Measurements from ENCODE around the gene PELI2.

Gene PELI2

DNA sequence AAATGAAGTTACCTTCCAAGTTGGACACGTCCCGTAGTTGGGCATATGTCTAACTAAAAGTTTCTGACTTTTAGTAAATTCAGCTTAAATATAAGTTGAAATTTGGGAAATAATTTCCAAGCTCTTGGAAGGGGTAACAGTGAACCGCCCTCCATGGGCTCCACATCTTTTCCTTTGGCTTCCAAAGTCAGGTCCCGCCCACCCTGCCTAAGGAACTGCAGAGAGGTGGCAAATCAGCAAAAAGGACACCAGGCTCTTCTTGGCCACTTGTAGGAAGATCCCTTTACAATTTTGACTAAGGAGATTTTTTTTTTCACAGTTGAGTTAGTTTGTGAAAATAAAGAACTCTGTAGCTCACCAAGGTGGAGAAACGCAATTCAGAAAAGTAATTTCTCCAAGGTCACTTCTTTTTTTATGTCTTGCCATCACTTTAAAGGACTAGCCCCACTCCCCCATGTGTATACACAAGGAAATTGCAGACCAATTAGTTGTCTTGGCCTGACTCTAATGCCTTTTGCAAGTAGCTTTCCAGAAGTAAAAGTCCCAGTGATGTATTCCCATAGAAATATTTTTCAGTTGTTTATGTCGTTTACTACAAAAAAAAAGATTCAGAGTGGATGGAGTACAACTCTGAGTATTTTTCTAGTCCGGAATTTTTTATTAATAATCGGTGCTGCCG is 181.2 kb downstream of the PELI2 start:
- DNase-seq (ENCODE audit: low read depth in 2 of 2): no peak

- peak; percentile 43 to 56 for DNase-seq (ENCODE audit: low read depth in 2 of 2)
Observed at GRCh38 chr14:56300495-56300894, 182.3 kb downstream of the PELI2 start.

DNA sequence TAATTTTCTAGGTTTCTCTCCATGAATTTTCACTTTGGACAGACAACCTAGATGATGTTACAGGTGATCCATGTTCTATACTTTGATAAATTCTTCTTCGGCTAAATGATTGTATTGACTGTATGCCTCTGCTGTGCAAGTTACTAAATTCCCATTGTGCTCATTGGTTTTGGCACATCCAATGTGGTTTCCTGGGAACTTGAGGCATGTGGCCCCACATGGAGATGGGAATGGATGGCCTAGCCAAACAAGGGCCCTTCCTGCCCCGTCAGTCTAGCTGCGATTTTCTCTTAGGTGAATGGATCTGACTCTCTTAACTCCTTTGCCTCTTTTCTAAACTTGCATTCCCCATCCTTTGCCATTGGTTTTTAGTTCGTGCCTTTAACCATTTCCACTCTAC is 186.2 kb downstream of the PELI2 start:
- no peak for DNase-seq (ENCODE audit: low read depth in 2 of 2)

DNA sequence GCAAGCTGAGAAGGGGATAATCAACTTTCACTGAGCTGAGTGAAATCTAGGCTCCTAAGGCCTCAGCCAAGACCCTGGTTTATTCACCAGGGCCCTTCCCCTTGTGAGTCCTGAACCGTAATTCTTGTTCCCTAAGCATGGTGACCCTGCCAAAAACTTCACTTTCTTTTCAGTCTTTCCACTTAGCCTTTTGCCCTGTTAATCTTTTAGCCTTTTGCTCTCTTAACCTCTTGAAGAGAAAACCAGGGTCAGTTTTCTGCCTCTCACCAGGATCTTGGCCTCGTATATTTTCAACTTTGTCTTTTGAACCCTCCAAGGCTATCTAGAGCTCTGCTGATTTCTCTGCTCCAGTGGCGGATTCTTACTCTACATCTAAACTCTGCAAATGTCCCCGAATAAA is 191.0 kb downstream of the PELI2 start:
- no peak for DNase-seq (ENCODE audit: low read depth in 2 of 2)

- no peak for DNase-seq (ENCODE audit: low read depth in 2 of 2)
Observed at GRCh38 chr14:56310643-56311042, 192.4 kb downstream of the PELI2 start.

GRCh38 chr14:56313789-56314188 is 195.6 kb downstream of the PELI2 start:
- DNase-seq (ENCODE audit: low read depth in 2 of 2): no peak

GRCh38 chr14:56318393-56319115 is 200.3 kb downstream of the PELI2 start:
- DNase-seq (ENCODE audit: low read depth in 2 of 2): no peak

DNA sequence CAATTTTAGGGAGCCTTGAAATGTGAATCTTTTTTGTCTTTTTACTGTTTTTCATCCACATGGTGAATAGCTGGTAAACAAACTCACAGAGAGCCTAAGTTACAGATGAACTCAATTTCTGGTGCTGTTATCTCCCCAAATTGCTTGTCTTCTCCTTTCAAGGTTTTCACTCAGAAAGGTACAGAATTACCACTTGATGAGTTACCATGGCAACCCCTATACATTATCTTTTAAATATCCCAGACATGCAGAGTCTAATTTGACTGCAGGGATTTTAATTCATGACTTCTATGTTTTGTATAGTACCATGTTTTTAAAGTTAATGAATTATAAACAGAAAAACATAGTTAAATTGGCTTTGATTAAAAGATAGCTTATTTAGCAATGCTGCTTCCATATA is 203.7 kb downstream of the PELI2 start:
- DNase-seq (ENCODE audit: low read depth in 2 of 2): no peak

GRCh38 chr14:56322531-56322930 is 204.3 kb downstream of the PELI2 start:
- no peak for DNase-seq (ENCODE audit: low read depth in 2 of 2)

GRCh38 chr14:56324454-56324853 is 206.2 kb downstream of the PELI2 start:
- no peak for DNase-seq (ENCODE audit: low read depth in 2 of 2)

- DNase-seq (ENCODE audit: low read depth in 2 of 2): peak; percentile 66 to 77
Observed at GRCh38 chr14:56324856-56325699, 206.9 kb downstream of the PELI2 start.

DNA sequence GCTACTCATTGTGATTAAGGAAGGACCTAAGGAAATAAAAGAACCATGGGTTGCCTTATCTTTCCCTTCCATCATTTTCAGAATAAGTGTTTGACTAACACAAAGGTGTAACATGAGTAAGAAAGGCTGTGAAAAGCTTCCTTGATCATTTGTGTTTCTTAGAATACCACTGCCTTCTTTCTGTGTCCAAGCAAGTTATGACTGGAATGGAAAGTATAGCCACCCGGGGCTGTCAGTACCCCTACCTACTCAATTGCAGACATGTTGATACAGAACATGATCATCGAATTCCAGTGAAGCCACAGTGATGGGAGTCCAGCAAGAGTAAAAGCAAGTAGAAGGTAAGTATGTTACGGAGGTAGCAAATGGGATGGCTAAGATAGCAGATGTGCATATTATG is 209.8 kb downstream of the PELI2 start:
- no peak for DNase-seq (ENCODE audit: low read depth in 2 of 2)

DNA sequence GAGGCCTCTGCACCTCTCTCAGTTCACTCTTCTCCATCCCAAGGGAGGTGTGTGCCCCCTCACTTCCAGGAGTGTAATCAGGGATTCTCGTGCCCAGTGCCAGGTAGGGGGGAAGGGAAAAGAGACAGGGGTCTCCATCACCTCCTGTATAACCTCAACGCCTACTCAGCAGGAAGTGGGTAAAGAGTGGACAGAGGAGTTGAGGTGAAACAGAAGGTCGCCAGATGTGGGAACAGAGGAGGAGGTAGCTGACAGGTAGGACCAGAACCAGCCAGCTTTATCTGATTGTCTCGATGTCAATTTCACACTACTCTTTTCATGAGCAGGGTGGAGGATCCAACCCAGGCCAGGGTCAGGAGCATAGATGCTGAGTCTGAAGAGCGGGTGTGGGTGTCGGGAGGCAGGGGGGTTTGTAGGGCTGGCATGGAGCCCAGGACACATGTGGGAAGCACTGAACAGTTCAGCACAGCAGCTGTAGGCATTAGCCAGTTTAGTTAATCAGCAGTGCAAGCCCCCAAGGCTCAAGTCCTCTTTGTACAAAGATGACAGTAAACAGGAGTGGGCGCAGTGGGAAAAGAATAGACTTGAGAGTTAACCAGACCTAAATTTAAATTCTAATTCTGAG is 213.5 kb downstream of the PELI2 start:
- DNase-seq (ENCODE audit: low read depth in 2 of 2): no peak

DNA sequence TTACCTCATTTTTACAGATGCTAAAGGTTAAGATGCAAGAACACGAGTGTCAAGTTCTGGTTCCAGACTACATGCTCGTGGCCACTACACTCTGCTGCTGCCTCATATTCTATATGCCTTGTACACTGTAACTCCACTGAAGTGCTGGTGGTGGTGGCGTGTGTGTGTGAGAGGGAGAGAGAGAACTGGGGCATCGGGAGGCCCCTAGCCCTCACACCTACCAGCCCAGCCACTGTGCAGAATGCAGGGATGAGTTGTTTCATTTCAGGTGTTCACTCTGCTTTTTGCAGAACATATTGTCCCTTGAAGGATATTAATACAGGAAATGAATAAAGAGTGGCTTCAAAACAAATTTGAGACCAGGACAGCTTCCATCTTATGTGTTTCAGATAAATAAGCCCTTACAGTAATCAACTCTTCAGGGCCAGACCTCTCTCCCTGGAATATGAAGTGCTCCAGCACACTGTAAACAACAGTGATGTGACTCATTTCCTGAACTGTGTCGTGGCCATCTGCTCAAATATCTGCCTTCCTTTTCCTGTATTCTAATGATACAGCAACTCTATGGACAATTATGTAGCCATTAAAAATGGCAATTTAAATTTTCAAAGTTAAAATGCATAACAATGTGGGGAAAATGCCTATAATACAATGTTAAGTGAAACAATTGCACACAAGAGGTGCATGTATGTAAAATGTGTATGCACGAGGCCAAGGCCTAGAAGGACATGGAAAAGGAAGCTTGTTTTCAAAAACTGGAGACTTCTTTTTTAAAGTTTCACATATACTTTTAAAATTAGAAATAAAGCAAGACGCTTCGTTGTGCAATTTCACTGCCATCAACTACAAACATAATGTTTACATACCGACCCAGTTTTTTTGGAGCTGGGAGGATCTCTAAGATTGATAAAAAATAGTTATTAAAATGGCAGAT is 215.4 kb downstream of the PELI2 start:
- DNase-seq (ENCODE audit: low read depth in 2 of 2): no peak

DNA sequence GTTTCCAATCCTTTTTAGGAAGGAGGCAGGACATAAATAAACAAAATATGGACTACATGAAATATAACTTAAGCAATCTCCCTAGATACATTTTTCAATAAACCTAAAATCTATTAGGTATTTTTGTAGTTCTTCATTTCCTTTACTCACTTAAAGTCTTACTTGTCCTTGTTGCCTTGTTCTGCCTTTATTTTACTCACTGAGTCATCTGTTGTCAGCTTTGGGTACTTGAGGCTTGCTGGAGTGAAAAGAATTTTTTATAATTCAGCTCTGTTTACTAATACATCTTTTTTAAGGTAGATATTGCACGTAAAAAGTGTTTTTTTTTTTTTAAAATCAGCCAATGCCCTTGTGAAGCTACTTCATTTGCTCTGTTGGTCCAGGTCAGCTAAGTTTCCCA is 216.2 kb downstream of the PELI2 start:
- DNase-seq (ENCODE audit: low read depth in 2 of 2): no peak

GRCh38 chr14:56338674-56339073 is 220.5 kb downstream of the PELI2 start:
- DNase-seq (ENCODE audit: low read depth in 2 of 2): no peak

- DNase-seq (ENCODE audit: low read depth in 2 of 2): peak; percentile 89 to 92
Observed at GRCh38 chr14:56339855-56340701, 221.9 kb downstream of the PELI2 start.

- no peak for DNase-seq (ENCODE audit: low read depth in 2 of 2)
Observed at GRCh38 chr14:56340932-56341331, 222.7 kb downstream of the PELI2 start.

- DNase-seq (ENCODE audit: low read depth in 2 of 2): no peak
Observed at GRCh38 chr14:56341766-56342493, 223.7 kb downstream of the PELI2 start.
